Measurements from ENCODE around the gene ARL6. TPM values are rescaled to one million over a fixed set of nuclear protein-coding genes. Genes with fewer than 3 reads are reported as not detected.

Gene ARL6
- total RNA-seq, 4 donors from 2014 or later = 4.5 to 13.2 (median 9.1) TPM

DNA sequence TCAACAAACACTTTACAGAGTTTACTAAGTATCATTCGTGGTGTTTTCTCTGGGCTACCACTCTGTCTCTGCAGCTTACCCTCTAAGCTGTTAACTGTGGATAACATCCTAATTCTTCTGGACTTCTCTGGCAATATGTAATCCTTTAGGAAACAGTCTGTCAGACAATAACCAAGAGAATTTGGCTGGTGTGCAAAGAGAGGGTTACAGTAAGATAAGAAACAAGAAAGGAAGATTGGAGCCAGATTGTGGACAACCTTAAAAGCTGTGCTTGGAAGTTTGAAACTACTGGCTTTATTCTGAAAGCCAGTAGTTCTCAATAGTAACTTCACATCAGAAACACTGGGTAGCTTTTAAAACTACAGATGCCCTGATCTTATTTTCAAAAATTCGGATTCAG lies 778 bp downstream of the ARL6 start:
- WGBS = 15% methylated on average over 2 of the region's 2 CpGs
- peak overlapping the region in 1 of 4 donors; percentile 78 for H3K27ac ChIP-seq (replicated peaks in 1 of 4)
- no peaks in the 10 kb centered on the region for H3K9me3 ChIP-seq
- H3K4me3 ChIP-seq = peak overlapping the region; percentile 67 to 84 (median 74)
- no peak for DNase-seq (ENCODE audit: extremely low spot score)
- TF ChIP-seq EP300 (IDR thresholded peaks at IDR 0.05) = no peak
- TF ChIP-seq POLR2AphosphoS5 (IDR thresholded peaks at IDR 0.05) = no peak
- TF ChIP-seq POLR2A (IDR thresholded peaks at IDR 0.05; ENCODE audit: low read depth) = no peak
- TF ChIP-seq, protein P1, sequence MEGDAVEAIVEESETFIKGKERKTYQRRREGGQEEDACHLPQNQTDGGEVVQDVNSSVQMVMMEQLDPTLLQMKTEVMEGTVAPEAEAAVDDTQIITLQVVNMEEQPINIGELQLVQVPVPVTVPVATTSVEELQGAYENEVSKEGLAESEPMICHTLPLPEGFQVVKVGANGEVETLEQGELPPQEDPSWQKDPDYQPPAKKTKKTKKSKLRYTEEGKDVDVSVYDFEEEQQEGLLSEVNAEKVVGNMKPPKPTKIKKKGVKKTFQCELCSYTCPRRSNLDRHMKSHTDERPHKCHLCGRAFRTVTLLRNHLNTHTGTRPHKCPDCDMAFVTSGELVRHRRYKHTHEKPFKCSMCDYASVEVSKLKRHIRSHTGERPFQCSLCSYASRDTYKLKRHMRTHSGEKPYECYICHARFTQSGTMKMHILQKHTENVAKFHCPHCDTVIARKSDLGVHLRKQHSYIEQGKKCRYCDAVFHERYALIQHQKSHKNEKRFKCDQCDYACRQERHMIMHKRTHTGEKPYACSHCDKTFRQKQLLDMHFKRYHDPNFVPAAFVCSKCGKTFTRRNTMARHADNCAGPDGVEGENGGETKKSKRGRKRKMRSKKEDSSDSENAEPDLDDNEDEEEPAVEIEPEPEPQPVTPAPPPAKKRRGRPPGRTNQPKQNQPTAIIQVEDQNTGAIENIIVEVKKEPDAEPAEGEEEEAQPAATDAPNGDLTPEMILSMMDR (IDR thresholded peaks at IDR 0.05) = no peak
- H3K27me3 ChIP-seq = no peaks in the 10 kb centered on the region
- intact Hi-C loops (cut with DNase I) = no loop called here
- peaks cover 12 to 26% (median 20%) of the 10 kb centered on the region in 4 donors for H3K4me1 ChIP-seq
- peaks cover 0 to 14% (median 4%) of the 10 kb centered on the region in 4 donors for H3K36me3 ChIP-seq

DNA sequence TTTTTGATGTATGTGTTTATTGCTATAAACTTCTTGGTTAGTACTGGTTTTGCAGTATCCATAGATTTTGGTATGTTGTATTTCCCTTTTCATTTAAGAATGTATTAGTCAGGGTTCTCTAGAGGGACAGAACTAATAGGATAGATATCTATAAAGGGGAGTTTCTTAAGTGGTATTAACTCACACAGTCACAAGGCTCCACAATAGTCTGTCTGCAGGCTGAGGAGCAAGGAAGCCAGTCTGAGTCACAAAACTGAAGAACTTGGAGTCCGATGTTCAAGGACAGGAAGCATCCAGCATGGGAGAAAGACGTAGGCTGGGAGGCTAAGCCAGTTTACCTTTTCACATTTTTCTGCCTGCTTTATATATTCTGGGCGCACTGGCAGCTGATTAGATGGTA lies 8.4 kb downstream of the ARL6 start:
- no peaks in the 10 kb centered on the region for H3K27me3 ChIP-seq
- 95% methylated on average over 3 of the region's 3 CpGs for WGBS
- no peak for DNase-seq (ENCODE audit: extremely low spot score)
- TF ChIP-seq, protein P1 (IDR thresholded peaks at IDR 0.05) = no peak
- TF ChIP-seq POLR2A (IDR thresholded peaks at IDR 0.05; ENCODE audit: low read depth) (no peak), POLR2AphosphoS5 (IDR thresholded peaks at IDR 0.05) (no peak), EP300 (IDR thresholded peaks at IDR 0.05) (no peak)
- no peaks in the 10 kb centered on the region for H3K9me3 ChIP-seq
- H3K36me3 ChIP-seq = peaks cover 0 to 14% (median 7%) of the 10 kb centered on the region in 4 donors
- intact Hi-C loops (cut with DNase I) = no loop called here
- no peak overlapping the region for H3K4me3 ChIP-seq
- H3K4me1 ChIP-seq = peaks cover 0 to 5% (median 0%) of the 10 kb centered on the region in 4 donors
- no peak overlapping the region for H3K27ac ChIP-seq (replicated peaks in 1 of 4)

DNA sequence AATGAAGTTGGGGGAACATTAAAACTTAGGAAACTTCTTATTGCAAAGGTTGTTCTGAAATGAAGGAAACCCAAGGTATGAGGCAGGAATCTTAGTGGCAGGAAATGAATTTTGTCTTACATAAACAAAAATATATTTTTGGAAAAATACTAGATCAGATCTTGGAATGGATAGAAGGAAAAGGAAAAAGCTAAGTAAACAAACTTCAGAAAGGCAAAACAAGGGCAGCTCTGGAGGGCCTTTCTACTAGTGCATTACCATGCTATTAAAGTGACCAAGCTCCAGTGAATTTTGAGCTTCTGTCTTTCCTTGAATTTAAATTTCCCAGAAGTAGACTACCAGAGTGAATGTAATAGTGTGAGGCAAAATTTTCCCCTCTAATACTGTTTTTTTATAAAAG lies 13.6 kb downstream of the ARL6 start:
- intact Hi-C loops (cut with DNase I) = no loop called here
- no peak for DNase-seq (ENCODE audit: extremely low spot score)
- Histone ChIP-seq H3K36me3 (peaks cover 0 to 2% (median 0%) of the 10 kb centered on the region in 4 donors), H3K27ac (replicated peaks in 1 of 4) (no peak overlapping the region), H3K4me1 (peaks cover 0 to 10% (median 0%) of the 10 kb centered on the region in 4 donors), H3K9me3 (no peaks in the 10 kb centered on the region), H3K4me3 (no peak overlapping the region), H3K27me3 (no peaks in the 10 kb centered on the region)
- no peak for TF ChIP-seq POLR2AphosphoS5 (IDR thresholded peaks at IDR 0.05)
- TF ChIP-seq POLR2A (IDR thresholded peaks at IDR 0.05; ENCODE audit: low read depth) = no peak
- TF ChIP-seq, protein P1 (IDR thresholded peaks at IDR 0.05) = no peak
- TF ChIP-seq EP300 (IDR thresholded peaks at IDR 0.05) = no peak

DNA sequence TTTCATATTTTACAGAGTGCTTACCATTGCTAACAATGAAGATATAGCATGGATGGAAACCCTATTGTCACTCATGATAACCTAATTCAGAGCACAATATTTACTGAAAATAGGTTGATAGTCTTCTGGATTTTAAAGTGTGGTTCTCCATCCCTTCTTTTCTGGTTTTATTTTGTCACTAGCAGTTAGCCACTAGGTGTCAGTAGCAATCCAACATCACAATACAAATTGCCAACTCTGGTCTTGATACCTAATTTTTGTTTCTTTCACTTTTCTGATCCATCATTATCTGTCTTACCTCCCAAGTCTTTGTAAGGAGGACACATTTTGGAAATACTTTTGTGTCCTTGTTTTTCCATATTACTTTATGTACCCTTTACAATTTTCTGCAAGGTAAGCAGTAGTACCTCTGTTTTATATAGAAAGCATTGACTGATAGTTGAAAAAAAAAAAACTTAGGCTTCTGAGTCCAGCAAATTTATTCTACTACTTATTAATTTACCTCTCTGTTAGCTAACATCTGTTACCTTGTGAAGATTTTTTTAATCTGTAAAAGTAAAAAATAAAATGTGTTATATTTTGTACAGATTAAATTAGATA lies 29.0 kb downstream of the ARL6 start:
- Histone ChIP-seq H3K4me1 (no peaks in the 10 kb centered on the region), H3K27ac (replicated peaks in 1 of 4) (no peak overlapping the region), H3K4me3 (no peak overlapping the region), H3K27me3 (no peaks in the 10 kb centered on the region), H3K36me3 (peaks cover 0 to 11% (median 2%) of the 10 kb centered on the region in 4 donors), H3K9me3 (no peaks in the 10 kb centered on the region)
- intact Hi-C loops (cut with DNase I) = loop anchor here (1.0 kb wide), 1 partner anchor 230 kb away; no protein-coding TSS in a partner anchor
- no peak for DNase-seq (ENCODE audit: extremely low spot score)
- TF ChIP-seq, protein P1 (IDR thresholded peaks at IDR 0.05) = peak; percentile 67 to 81 (median 78)
- no peak for TF ChIP-seq POLR2AphosphoS5 (IDR thresholded peaks at IDR 0.05)

DNA sequence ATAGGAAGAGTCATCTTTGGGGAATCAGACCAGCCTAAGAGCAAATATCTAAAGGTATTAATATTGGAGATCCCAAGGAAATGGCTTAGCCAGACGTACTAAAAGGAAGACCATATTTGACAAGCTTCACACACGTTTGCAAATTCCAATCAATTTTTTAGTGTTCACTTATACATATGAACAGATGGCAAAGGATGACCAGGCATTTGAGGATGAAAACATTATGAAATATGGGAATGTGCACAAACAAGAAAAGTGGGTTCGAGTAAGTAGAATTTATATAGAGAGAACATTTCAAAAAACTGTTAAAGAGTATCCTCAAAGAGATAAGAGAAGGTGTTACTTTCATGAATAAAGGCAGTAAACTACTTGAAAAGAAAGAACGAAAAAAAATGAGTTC lies 31.4 kb downstream of the ARL6 start:
- Histone ChIP-seq H3K27ac (replicated peaks in 1 of 4) (no peak overlapping the region), H3K9me3 (no peaks in the 10 kb centered on the region), H3K36me3 (peaks cover 0 to 12% (median 0%) of the 10 kb centered on the region in 4 donors), H3K4me1 (no peaks in the 10 kb centered on the region), H3K27me3 (no peaks in the 10 kb centered on the region), H3K4me3 (no peak overlapping the region)
- TF ChIP-seq POLR2AphosphoS5 (IDR thresholded peaks at IDR 0.05) = no peak
- TF ChIP-seq POLR2A (IDR thresholded peaks at IDR 0.05; ENCODE audit: low read depth) = no peak
- intact Hi-C loops (cut with DNase I) = no loop called here
- DNase-seq (ENCODE audit: extremely low spot score) = no peak
- WGBS = 86% methylated on average over 4 of the region's 4 CpGs
